LNCaP clone FGC (cell line): ENCODE results near the gene HSD3B7.

ENCODE experiments used
- DNase-seq: peaks from one replicate; pipeline ENCODE4 v3.0.0-alpha.2; 2011; ENCODE audit warnings: low read depth
- H3K4me3 ChIP-seq: 2 replicates; pipeline ENCODE4 v1.5.1; 2011; ENCODE audit warnings: mild to moderate bottlenecking, low read depth, low read length, control low read depth
- CTCF ChIP-seq: IDR thresholded peaks from 2 replicates; pipeline ENCODE4 v1.5.1; 2012; ENCODE audit warnings: mild to moderate bottlenecking; ENCODE audit not compliant: control insufficient read depth, insufficient read depth; ENCODE audit errors: extremely low read depth

Gene HSD3B7

DNA sequence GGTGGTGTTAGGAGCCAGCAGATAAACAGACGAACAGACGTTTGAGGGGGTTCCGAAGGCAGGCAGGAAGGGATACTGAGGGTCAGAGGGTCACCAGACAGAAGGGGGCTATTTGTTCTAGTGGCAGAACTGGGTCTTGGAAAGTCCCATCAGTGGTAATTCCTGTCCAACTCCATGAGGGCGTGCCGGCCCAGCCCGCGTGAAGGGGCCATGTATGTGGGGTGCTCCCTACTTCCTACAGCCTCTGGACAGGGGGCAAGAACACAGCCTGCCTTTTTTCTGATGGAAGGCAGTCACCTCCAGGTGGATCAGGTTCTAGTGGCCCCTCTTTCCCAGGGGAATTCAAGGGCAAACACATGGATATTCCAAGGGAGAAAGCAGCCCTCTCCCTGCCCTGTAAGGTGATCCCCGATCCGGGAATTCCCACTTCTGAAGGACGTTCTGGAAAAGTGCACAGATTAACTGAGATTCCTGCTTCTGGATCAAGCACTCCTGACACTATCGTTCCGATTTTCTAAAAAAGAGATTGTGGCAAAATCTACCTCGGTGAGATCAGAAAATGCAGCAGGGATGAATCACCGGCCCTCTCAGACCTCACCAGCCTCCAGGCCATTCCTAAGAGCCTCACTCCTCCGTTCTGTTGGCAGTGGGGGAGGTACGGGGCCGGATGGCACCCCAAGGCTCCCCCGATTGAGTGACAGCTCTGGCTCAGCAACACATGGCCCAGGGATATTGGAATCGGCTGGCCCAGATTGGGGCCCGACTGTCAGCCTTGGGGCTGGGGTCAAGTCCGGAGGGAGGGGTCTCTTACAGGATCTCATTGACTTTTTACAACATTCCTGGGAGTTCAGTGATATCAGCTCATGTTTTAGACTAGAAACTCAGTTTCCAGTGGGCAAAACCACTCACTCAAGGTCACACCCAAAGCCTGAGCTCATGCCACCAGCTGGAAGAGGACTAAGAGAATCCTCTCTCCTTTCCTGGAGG lies 13.0 kb downstream of the HSD3B7 start:
- TF ChIP-seq CTCF = no peak
- no peak for DNase-seq
- peak overlapping the region; percentile 47; the same call in 1 of the 2 replicates for H3K4me3 ChIP-seq

DNA sequence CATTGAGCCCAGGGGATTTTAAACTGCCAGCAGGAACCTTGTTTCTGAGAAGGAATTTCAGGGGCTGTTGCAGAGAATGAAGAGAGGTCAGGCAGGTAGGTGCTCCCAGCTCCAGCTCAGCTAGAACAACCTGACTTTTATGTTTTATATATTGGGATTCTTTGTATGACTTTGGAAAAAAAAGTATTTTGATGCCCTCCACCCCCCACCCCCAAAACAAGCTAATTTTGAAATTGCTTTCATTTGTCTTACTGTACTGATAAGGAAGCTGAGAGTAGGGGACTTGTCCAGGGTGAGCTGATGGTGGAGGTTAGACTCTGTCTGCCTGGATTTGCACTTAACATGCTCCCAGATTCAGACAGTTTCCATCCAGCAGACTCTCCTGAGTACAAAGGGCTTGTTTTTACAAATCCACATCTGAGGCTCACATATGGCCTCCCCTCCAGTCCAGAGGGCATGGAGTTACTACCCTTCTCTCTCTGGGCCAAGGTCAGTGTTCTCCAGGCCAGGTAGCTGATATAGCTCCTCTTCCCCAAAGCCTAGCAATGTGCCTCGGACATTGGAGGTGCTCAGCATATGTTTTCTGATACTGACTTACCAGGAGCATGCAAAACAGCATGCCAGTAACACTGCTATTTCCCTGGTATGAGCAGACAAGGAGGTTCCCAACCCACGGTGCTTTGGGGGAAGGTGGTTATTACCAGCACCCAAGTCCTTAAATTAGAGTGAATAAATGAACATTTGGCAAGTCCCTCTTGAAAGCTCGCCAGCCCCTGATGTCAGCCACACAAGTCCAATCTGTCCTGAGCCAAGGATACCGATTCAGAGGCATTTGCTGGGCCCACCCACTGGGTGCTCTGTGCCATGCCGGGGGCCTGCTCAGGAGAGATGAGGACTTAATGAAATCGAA lies 14.1 kb downstream of the HSD3B7 start:
- no peak for TF ChIP-seq CTCF
- DNase-seq = no peak
- no peak overlapping the region for H3K4me3 ChIP-seq

GRCh38 chr16:31000671-31001382 lies 15.8 kb downstream of the HSD3B7 start:
- no peak for TF ChIP-seq CTCF
- DNase-seq = no peak
- no peak overlapping the region for H3K4me3 ChIP-seq

- H3K4me3 ChIP-seq = no peak overlapping the region
- no peak for TF ChIP-seq CTCF
- DNase-seq = no peak
These were observed 16.7 kb downstream of the HSD3B7 start for GRCh38 chr16:31001507-31002249.

- H3K4me3 ChIP-seq = no peak overlapping the region
- no peak for DNase-seq
- no peak for TF ChIP-seq CTCF
These were observed 17.3 kb downstream of the HSD3B7 start for GRCh38 chr16:31002250-31002700.

- H3K4me3 ChIP-seq = no peak overlapping the region
- no peak for DNase-seq
- TF ChIP-seq CTCF = no peak
These were observed 17.9 kb downstream of the HSD3B7 start for GRCh38 chr16:31002862-31003341.
